Ectodermal cell (in vitro differentiated cells): ENCODE data around the gene PITPNM1.
"Not testable (repeated sequence)": the region's sequence is repeated elsewhere in the genome, so short reads cannot be mapped to it uniquely, and the experiment has no call there.

Source experiments
- H3K27ac ChIP-seq: 2 replicates; pipeline ENCODE4 v1.7.0; 2013; ENCODE audit warnings: mild to moderate bottlenecking, low read depth, low read length; ENCODE audit not compliant: insufficient read depth, poor library complexity, severe bottlenecking
- H3K27me3 ChIP-seq: 2 replicates; pipeline ENCODE4 v1.7.0; 2013; ENCODE audit warnings: mild to moderate bottlenecking, low read length; ENCODE audit not compliant: insufficient read depth, control insufficient read depth, poor library complexity, severe bottlenecking
- H3K36me3 ChIP-seq: one replicate; pipeline ENCODE4 v1.7.0; 2013; ENCODE audit warnings: low read length; ENCODE audit not compliant: control insufficient read depth, insufficient read depth
- H3K4me1 ChIP-seq: one replicate; pipeline ENCODE4 v1.7.0; 2013; ENCODE audit warnings: low read length; ENCODE audit not compliant: control insufficient read depth, insufficient read depth
- H3K4me3 ChIP-seq: 2 replicates; pipeline ENCODE4 v1.7.0; 2013; ENCODE audit warnings: low read depth, low read length, control low read depth; ENCODE audit not compliant: insufficient read depth
- H3K9me3 ChIP-seq: 2 replicates; pipeline ENCODE4 v1.7.0; 2013; ENCODE audit warnings: mild to moderate bottlenecking, low read length, moderate library complexity; ENCODE audit not compliant: control insufficient read depth
- WGBS, 2 experiments: methylation state at CpG; one replicate each; pipeline ENCODE4 v1.1.7; 2013; ENCODE audit warnings: missing lambda C conversion rate in 2 of 2; 5-methylcytosine and 5-hydroxymethylcytosine counted together

Gene PITPNM1

GRCh38 chr11:67514116-67514515 is 9.0 kb upstream of the PITPNM1 start:
- H3K36me3 ChIP-seq = no peaks in the 10 kb centered on the region
- H3K4me3 ChIP-seq = no peak overlapping the region
- H3K9me3 ChIP-seq = no peaks in the 10 kb centered on the region
- WGBS, 2 experiments = 81 to 83% methylated on average over 7 of the region's 7 CpGs
- no peak overlapping the region for H3K27ac ChIP-seq
- H3K4me1 ChIP-seq = no peaks in the 10 kb centered on the region
- peaks cover 6% of the 10 kb centered on the region for H3K27me3 ChIP-seq

- 89 to 93% methylated on average over 4 of the region's 4 CpGs for WGBS, 2 experiments
- not testable (repeated sequence) for H3K27me3 ChIP-seq
Measured at GRCh38 chr11:67511558-67511957, 6.4 kb upstream of the PITPNM1 start.

DNA sequence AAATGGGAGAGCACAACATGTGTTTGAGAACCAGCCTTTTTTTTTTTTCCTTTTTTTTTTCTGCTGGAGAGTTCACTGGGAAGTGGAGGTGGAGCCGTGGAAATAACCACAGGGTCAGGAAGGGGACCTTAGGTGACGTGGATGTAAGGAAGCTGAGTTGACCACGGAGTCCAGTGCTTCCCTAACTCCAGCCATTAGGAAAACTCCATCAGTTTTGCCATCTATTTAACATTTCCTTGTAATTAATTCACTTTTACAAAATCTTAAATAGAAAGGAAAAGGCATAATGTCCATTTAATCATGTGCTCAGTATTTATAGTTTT is 4.8 kb upstream of the PITPNM1 start:
- H3K27me3 ChIP-seq = peaks cover 6% of the 10 kb centered on the region
- H3K36me3 ChIP-seq = no peaks in the 10 kb centered on the region
- 79 to 91% methylated on average over 3 of the region's 3 CpGs for WGBS, 2 experiments
- H3K4me3 ChIP-seq = no peak overlapping the region
- H3K4me1 ChIP-seq = peaks cover 12% of the 10 kb centered on the region
- H3K9me3 ChIP-seq = no peaks in the 10 kb centered on the region
- H3K27ac ChIP-seq = no peak overlapping the region

More at GRCh38 chr11:67511558-67511957, 6.4 kb upstream of the PITPNM1 start:
- H3K27ac ChIP-seq, H3K9me3 ChIP-seq, H3K4me1 ChIP-seq, H3K4me3 ChIP-seq, H3K36me3 ChIP-seq: not testable (repeated sequence)

- Histone ChIP-seq H3K9me3 (no peaks in the 10 kb centered on the region), H3K27me3 (peaks cover 7% of the 10 kb centered on the region), H3K27ac (peak overlapping the region; percentile 93), H3K36me3 (no peaks in the 10 kb centered on the region), H3K4me1 (peaks cover 16% of the 10 kb centered on the region), H3K4me3 (peak overlapping the region; percentile 82)
- WGBS, 2 experiments = 1 to 2% methylated on average over 55 to 57 of the region's 57 CpGs
Measured at GRCh38 chr11:67508486-67509121, 3.4 kb upstream of the PITPNM1 start.

- 0% methylated on average over 57 of the region's 57 CpGs for WGBS, 2 experiments
Measured at GRCh38 chr11:67507864-67508485, 2.8 kb upstream of the PITPNM1 start, which contains the start of gene CDK2AP2. TSS of gene CDK2AP2 (minus strand) at chr11:67508162. CDS start at chr11:67508082, 80 bp downstream.

GRCh38 chr11:67507242-67507863 is 2.2 kb upstream of the PITPNM1 start:
- Histone ChIP-seq H3K4me1 (peaks cover 23% of the 10 kb centered on the region), H3K27me3 (peaks cover 12% of the 10 kb centered on the region), H3K4me3 (peak overlapping the region; percentile 82), H3K9me3 (no peaks in the 10 kb centered on the region), H3K36me3 (no peaks in the 10 kb centered on the region), H3K27ac (peak overlapping the region; percentile 66)
- WGBS, 2 experiments = 30% methylated on average over 33 of the region's 33 CpGs

More at GRCh38 chr11:67507864-67508485, 2.8 kb upstream of the PITPNM1 start, which contains the start of gene CDK2AP2:
- H3K9me3 ChIP-seq = no peaks in the 10 kb centered on the region
- H3K27ac ChIP-seq = peak within 1 kb of the TSS; percentile 93
- peaks cover 22% of the 10 kb centered on the region for H3K4me1 ChIP-seq
- peaks cover 11% of the 10 kb centered on the region for H3K27me3 ChIP-seq
- peak within 1 kb of the TSS; percentile 82 for H3K4me3 ChIP-seq
- no peaks in the 10 kb centered on the region for H3K36me3 ChIP-seq

DNA sequence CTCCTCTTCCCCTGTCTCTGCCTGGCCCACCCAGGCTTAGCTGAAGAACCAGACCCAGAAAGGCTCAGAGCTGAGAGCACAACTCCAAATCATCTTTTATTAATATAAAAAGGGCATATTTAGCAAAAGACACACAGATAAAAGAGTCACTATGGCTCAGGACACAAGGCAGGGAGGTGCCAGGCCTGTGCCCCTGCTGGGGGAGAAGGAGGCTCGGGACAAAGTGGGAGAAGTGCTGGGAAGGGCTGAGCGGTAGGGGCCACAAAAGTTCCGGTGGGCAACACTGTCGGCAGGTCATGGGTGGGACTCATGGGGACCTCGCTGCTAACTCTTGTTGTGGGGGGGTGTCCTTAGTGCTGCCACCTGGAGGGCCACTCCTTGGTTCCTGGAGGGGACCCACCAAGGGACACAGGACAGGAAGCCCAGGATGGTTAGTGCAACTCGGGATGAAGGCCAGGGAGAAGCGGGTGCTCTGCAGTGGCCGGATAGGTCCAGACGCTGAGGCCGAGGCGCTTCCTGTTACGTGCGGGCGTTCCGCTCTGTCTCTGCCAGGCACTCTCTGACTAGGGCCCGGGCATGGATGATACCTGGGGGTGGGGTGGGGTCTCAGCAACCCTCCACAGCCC is 1.4 kb upstream of the PITPNM1 start:
- H3K36me3 ChIP-seq = no peaks in the 10 kb centered on the region
- WGBS, 2 experiments = 92% methylated on average over 16 of the region's 16 CpGs
- no peak overlapping the region for H3K4me3 ChIP-seq
- no peaks in the 10 kb centered on the region for H3K9me3 ChIP-seq
- H3K27me3 ChIP-seq = peaks cover 12% of the 10 kb centered on the region
- no peak overlapping the region for H3K27ac ChIP-seq
- H3K4me1 ChIP-seq = peaks cover 23% of the 10 kb centered on the region

DNA sequence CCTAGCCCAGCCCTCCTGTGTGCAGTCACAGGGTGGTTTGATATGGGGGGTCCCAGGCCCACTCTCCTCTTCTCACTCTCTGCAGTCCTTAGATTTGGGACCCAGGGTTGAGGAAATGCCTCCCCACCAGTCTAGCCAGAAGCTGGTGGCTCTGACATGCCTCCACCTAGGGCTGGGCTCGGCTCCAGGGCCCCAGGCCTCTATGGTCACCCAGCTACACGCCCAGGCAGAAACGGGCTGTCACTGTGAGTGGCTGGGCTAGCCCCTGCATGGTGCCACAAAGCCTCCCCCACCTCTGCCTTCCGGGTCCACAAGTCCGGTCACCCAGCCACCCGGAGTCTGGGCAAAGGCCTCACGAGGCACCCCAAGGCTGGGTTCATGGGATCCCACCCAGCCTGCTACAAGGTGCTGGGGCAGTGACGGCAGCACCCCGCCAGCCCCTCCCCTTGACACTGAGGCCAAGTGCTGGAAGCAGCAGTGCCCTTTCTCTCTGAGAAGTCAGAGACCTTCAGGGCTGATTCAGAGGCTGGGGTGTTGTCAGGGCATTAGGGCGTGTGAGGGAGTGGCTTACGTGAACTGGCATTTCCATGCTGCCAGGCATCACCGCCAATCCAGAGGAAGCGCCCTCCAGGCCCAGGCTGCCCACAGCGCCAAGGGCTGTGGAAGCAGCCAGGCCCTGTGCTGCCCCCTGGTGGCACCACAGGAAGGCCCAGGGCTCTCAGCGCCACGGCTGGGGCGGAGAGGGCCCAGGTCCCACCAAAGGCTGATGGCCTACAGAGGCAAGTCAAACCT is 638 bp upstream of the PITPNM1 start:
- peak overlapping the region; percentile 62 for H3K27ac ChIP-seq
- WGBS, 2 experiments = 39 to 46% methylated on average over 17 of the region's 17 CpGs

DNA sequence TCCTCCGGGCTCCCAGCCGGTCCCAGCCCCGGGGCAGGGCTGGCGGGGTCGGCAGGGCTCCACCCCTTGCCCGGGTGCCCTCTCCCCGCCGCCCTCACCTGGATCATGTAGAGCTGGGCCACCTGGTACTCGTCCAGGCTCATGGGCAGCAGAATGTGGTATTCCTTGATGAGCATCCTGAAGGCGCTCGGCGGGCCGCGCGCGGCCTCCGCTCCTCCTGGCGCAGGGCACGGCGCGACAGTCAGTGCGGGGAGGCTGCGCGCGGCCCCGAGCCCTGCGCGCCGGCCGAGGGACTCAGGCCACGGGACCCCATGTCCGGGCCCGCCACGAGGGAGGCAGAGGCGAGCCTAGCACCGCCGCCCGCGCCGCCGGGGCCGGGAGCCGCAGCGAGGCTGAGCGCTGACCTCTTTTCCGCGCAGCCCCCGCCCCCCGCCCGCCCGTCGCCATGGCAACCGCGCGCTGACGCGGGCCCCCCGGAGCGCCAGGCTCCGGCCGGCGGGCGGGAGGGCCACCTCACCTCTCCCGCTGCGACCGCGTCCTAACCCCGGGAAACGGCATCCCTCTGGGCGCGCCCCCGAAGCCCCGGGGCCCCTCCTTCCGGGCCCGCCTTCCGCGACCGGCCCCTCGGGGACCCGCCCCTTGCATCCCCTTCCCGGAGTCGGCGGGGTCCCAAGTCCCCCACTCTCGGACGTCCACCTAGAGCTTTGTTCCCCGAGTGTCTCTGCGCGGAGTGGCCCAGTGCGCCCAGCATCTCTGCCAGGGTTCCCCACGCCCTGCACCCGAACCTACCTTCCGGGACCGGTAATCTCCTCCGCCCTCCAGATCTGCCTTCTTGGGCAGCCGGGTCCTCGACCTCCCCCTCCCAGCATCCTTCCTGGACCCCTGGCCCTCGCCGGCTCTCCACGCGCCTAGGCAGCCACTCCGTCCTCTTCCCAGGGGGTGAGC is 886 bp downstream of the PITPNM1 start:
- Histone ChIP-seq H3K36me3 (no peaks in the 10 kb centered on the region), H3K9me3 (no peaks in the 10 kb centered on the region), H3K4me1 (peaks cover 23% of the 10 kb centered on the region), H3K27me3 (peaks cover 12% of the 10 kb centered on the region), H3K27ac (no peak overlapping the region), H3K4me3 (peak overlapping the region; percentile 77)
- WGBS, 2 experiments = 1% methylated on average over 101 of the region's 101 CpGs

More for the DNA sequence above, 638 bp upstream of the PITPNM1 start:
- H3K9me3 ChIP-seq = no peaks in the 10 kb centered on the region
- peaks cover 23% of the 10 kb centered on the region for H3K4me1 ChIP-seq
- H3K4me3 ChIP-seq = peak overlapping the region; percentile 77
- H3K27me3 ChIP-seq = peaks cover 12% of the 10 kb centered on the region
- no peaks in the 10 kb centered on the region for H3K36me3 ChIP-seq
